GM21576 (cell line): Measurements from ENCODE around the gene HS3ST4.

ENCODE experiments used
- ATAC-seq: cut with Tn5 transposase; IDR thresholded peaks from one replicate; pipeline ENCODE4 v1.9.1; 2021; ENCODE audit warnings: mild to moderate bottlenecking, moderate library complexity; ENCODE audit not compliant: unreplicated experiment

The HS3ST4 gene

DNA sequence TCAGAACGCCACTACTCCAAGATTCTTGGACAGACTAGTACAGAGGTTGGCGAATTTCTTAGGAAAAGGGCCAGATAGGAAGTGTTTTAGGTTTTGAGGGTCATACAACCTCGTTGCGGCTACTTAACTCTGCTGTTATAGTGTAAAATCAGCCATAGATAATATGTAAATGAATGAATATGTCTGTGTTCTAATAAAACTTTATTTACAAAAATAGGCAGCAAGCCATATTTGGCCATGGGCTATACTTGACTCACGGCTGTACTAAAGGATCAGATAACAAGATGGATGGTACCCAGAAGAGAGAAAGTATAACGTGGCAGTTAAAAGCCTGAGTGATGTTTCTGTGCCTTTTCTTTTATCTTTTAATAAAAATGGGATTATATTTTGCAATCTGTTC lies 125.5 kb downstream of the HS3ST4 start:
- ATAC-seq: no peak

DNA sequence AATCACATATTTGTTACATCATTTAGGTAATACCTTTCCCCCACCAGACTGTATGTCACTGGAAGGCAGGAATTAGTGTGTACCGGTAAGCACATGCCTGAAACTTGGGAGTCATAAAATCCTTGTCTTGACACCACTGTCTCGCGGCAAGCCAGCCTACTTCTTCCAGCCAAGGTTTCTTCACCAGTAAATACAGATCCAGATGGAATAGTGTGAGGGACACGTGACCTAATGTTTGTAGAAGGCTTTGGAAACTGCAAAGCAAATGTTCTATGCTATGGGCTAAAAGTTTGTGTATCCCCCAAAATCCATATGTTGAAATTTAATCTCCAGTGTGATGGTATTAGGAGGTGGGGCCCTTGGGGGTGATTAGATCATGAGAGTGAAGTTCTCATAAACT lies 126.1 kb downstream of the HS3ST4 start:
- no peak for ATAC-seq

DNA sequence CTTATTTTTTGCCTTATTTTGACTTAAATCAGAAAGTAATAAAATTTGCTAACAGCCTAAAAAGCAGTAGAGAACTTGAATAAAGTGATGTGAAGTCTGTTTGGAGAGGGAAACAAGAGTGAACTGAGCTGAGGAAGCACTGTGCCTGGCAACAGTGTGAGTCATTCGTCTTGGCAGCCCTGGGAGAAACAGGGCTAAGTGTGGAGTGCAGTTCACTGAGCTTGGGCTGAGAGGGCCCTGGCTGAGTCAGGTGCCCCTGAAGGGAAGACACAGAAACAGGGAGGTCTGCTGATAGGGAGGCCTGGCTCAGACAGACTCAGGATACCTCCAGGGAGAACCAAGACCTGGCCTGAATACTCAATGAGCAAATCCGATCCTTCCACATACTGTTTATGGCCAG lies 132.1 kb downstream of the HS3ST4 start:
- no peak for ATAC-seq

DNA sequence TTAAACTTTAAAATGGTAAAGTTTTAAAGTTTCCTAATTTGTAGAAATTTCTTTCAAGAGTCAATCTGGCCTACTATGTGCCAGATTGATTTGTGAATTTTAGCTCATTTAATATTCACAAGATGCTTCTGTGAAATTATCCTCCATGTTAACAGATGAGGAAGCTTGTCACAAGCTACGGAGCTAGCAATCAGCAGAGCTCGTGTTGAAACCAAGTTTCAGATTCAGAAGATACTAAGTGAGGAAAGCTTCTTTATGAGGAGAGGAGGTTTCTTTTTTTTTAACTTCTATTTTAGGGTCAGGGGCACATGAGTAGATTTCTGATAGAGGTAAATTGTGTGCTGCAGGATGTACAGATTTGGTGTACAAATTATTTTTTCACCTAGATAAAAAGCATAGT lies 135.9 kb downstream of the HS3ST4 start:
- ATAC-seq: no peak

DNA sequence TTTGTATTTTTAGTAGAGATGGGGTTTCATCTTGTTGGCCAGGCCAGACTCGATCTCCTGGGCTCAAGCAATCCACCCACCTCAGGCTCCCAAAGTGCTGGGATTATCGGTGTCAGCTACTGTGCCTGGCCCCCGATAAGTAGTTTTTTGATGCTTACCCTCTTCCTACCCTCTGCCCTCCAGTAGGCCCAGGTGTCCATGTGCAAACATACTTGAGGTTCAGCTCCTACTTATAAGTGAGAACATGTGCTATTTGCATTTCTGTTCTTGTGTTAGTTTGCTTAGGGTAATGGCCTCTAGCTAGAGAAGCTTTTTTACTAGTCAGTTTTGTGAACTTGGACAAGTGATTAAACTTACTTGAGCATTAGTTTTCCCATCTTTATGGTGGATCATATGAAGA lies 136.8 kb downstream of the HS3ST4 start:
- ATAC-seq: no peak

DNA sequence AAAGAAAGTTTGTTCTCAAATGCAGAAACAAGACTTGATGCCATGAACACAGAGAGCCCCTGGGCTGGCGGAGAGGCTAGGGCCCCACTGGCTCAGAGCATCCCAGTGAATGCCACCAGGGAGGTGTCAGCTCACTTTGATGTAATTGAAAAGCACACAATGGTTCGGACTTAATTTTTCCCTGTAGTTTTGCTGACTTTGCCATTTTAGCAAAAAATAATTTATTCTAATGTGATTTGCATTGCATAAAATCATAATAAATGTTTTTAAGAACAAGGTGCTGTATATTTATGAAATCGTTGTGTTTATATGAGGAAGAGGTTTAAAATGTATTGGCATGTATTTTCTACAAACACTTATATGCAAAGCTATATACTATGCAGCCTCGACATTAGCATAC lies 140.5 kb downstream of the HS3ST4 start:
- no peak for ATAC-seq

DNA sequence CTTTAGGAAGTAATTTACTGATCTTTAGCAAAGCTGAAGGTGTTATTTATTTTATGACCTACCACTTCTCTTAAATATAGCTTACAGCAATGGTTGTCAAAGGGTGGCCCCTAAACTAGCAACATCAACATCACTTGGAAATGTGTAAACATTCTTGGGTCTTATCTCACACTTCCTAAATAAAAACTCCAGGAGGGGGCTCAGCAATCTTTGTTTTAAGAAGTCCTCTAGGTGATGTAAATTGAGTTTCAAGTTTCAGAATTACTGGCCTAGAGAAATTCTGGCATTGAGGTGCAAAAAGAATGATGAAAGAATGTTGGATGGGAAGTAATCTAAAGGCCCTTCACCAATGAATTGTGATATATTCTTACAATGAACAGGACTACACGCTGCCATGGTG lies 142.3 kb downstream of the HS3ST4 start:
- ATAC-seq: no peak

DNA sequence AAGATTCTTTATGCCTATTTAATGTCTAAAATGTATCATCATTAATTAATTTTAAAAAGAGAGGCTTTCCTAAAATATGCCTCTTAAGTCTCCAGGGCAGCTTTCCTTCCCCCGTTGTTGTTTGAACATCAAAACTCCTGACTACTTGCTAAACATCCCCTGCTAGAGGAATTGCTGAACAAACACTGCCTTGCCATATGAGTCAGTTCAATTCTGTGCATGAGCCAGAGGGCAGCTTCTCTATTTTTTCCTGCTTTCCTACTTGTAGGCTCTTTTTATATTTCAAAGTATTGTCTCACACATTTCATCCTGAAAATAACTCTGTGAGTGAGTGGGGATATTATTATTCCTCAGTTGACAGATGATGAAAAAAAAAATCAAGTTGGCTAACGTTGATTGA lies 143.4 kb downstream of the HS3ST4 start:
- ATAC-seq: no peak

DNA sequence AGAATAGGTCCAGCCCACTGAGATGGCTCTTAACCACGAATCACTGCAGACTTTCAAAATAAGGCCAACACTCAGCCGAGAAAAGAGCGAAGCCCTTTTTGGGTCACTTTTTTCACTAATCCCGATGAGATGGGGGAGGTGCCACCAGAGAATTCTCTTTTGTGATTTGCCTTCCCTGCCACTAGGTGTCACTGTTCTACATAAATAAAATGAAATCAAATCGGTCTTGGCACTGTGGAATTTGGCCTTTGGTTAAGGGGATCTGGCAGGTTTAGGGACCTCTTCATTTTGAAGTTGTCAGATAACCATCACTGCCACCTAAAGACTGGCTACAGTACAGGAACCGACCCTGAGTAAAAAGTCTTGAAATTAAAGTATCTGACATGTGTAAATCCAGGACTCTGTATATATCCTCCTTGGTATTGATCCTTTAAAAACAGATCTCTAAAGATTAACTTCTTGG lies 147.0 kb downstream of the HS3ST4 start:
- no peak for ATAC-seq

DNA sequence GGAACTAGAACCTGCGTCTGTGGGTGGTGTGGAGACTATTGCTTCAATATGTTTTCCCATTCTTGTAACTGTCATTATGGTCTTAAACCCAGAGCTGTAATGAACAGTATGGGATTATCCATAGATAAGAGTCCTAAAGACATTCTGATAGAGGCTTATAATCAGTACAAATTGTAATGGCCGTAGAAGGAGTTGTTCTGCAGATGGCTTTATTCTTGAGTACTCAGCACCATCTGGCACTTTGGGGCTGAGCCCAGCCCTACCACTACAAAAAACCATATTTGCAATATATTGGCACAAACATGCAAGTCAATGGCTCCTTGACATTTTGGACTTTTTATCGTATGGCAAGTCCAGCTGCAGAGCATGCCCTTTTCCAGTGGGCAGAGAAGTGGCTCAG lies 150.0 kb downstream of the HS3ST4 start:
- ATAC-seq: no peak

DNA sequence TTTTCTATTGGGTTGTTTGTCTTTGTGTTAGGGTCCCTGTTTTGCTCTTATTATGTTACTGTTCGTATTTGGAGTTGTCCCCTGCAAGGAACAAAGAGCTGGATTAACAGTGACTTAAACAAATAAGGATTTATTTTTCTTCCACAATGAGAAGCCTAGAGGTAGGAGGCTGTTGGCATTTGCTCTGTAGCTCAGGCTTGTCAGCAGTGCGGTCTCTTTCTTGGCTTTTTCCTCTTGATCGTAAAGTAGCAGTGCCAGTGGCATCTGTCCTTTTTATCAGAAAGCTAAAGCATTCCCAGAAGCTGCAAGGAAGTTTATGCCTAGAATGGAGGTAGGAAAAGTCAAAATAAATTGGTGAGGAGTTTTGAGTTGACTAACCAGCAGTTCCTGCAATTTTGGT lies 154.1 kb downstream of the HS3ST4 start:
- ATAC-seq: no peak

DNA sequence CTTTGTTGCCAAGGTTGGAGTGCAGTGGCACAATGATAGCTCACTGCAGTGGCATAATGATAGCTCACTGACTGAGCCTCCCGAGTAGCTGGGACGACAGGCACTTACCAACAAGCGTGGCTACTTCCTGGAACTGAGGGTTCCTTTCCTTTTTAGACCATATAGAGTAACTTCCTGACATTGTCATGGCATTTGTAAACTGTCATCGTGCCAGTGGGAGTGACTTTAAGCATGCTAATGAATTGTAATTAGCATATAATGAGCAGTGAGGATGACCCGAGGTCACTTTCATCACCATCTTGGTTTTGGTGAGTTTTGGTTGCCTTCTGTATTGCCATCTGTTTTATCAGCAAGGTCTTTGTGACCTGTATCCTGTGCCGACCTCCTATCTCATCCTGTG lies 162.4 kb downstream of the HS3ST4 start:
- no peak for ATAC-seq

DNA sequence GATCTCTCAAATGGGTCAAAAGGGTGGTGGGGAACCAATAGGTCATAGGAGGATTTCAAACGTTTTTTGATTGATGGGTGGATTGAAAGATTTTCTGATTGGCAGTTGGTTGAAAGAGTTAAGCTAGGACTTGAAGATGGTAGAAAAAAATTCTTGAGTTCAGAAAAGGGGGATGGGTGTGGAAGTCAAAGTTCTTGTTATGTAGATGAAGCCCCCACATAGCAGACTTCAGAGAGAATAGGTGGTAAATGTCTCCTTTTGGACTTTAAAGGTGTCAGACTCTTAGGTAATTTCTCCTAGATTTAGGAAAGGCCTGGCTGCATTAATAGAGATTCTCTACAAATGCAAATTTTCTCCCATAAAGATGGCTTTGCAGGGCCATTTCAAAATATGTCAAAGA lies 163.3 kb downstream of the HS3ST4 start:
- ATAC-seq: no peak

DNA sequence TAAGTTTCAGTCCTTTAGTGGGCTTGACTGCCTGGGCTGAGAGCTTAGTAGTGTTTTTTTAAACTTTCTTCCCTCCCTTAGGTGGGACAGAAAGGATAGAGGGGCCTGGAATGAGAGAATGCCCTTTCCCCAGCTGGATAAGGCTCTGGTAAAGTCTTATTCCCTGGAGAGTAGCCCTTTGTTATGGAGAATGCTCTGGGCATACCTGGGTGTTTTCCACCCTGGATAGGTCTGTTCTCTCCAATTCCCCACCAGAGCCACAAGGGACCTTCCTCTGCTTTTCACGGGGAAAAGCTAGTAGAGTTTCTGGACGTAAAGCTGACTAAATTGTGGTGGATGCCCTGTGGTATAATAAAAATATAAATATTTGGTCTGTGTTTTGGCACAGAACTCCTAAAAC lies 164.1 kb downstream of the HS3ST4 start:
- ATAC-seq: no peak

DNA sequence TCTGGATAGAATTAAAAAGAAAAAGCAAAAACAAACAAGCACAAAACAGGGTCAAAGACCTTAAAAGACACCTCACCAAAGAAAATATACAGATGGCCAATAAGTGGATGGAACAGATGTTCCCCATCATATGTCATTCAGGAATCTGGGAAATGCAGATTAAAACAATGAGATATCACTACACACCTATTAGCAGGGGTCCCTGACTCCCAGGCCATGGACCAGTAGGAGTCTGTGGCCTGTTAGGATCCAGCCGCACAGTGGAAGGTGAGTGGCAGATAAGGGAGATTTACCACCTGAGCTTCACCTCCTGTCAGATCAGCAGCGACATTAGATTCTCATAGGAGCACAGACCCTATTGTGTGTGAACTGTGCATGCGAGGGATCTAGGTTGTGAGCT lies 167.9 kb downstream of the HS3ST4 start:
- no peak for ATAC-seq

DNA sequence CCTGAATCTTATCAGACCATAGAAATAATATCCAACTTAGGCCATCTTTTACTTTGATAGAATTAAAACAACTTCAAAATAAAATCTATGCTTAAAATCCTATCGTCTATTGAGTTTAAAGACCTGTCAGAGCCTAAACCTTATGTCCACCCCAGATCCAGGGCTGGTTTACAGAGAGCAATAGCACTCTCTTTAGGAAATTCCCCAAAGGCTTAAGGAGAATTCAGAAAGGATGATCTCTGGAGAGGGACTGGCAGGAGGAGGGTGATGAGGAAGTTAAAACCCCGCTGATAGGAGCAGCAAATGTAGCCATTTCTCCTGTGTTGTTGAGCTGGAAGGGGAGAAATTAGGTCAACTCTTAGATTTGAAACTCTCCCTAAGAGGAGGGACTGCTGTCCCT lies 175.3 kb downstream of the HS3ST4 start:
- ATAC-seq: no peak

DNA sequence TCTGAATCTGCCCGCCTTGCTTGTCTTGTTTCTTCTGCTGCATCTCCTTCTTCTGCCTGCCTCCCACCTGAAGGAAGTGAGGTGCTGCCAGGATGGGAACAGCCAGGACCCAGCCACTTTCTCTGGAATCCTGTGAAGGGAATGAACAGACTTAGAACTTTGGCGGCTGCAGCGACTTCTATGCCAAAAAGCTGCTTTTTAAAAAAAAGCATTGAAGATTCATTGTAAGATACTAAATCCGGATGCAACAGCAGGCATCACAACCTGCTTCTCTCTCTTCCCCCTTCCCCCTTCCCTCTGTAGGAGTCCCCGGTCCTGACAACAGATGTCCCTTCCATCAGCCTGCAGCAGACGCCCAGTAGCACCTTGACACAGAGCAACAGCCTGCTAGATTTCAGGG lies 176.3 kb downstream of the HS3ST4 start:
- ATAC-seq: no peak

DNA sequence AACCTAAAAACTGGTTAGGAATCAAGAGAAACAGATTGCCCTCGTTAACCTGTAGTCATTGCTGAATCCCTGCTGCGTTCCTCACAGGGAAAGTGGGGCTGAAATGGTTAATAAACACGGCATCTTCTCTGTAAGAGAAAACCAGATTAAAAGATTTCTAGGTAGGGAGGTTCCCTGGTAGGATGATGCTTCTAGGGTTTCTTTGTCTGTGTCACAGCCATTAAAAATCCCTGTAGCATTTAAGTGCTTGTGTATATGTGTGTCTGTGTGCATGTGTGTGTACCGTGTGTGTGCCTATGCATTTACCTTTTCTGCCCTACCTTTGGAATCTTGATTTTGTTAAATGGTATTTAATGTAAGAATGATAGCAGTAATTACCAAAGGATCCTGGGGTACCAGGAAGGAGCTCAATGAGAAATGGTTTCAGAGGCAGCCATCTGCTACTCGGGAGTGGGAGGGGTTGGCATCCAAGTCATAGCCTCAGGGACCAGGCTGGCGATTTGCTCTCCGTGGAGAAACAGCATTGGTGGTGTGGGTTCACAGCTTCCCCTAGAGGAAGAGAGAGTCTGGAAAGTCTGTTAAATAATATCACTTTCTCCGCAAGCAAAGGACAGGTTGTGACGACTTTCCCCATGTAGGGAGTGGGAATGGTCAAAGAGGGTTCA lies 177.1 kb downstream of the HS3ST4 start:
- ATAC-seq: no peak

DNA sequence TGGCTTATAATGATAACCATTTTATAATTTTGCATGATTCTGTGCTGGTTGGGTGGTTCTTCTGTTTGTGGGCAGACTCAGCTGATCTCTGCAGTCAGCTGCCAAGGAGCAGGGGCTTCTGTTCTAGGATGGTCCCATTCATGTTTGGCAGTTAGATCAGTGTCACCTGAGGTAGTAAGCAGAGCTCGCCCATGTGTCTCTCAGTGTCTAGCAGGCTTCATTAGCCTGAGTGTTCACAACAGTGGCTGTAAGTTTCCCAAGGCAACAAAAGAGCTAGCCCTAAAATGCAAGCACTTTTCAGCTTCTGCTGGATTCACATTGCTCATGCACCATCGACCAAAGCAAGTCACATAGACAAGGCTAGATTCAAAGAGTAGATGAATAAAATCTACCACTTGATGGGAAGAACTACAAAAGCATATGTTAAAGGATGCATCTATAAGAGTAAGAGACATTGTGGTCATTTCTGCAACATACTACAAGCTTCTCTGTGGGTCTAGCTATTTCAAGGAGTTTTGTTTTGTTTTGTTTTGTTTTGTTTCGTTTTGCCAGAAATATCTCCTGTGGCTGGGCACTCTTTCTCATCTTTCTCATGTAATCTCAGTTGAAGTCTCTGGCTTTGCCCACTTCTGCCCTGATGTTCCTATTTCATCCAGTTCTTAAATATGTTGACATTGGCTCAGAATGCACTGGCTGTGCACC lies 180.8 kb downstream of the HS3ST4 start:
- ATAC-seq: no peak

DNA sequence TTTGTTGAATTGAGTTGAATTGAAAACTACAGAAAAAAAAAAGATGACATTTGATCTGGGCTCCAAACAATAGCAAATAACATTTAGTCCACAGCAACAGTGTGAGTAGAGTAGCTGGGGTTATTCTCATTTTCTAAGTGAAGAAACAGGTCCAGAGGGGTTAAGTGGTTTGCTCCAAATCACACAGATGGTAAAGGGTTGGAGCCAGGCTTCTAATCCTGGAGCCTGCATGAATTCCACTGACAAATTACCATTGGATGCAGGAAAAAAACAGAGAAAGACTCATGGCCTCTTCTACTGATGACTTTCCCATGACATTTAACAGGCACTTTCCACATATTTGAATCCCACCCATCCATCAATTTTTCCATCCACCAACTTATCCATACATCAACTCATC lies 182.4 kb downstream of the HS3ST4 start:
- no peak for ATAC-seq

DNA sequence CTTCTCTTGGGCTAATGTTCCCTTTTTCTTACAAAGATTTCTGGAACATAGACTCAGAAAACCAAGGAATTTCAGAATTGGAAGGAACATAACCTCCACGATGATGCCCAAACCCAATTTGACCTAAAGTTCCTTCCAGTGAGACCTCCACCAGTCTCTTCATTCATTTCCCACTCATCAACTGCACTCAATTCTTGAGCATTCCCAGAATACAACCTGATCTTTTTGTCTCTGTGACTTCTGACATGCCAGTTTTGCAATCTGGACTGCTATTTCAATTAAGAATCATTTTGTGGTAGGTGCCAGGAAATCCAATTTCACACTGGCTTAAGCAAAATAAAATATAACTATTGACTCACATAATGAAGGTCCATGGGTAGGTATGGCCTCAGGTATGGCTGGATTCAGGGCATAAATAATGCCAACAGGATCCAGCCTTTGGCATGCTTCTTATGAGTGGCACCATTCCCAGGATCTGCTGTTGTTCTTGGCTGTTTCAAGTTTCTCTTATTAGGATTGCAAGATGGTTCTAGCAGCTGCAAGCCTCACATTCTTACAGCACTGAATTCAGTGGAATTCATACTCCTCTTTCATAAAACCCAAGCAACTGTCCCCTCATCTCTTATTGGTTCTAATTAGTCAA lies 184.3 kb downstream of the HS3ST4 start:
- ATAC-seq: no peak

DNA sequence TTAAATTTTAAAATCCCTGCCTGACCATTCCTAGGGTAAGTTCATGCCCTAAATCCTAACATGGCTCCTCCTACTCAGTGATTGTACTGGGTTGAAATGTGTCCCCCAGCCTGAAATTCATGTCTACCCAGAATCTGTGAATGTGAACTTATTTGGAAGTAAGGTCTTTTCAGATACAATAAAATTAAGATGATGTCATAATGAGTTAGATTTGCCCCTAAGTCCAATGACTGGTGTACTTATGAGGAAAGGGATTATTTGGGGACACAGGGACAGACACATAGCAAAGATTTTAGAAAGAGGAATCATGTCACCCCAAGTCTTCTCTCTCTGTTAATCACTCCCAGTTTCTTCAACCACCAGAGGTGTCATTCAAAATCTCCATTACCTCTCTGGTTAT lies 185.3 kb downstream of the HS3ST4 start:
- no peak for ATAC-seq
